ENCODE results near the gene CYP2D6. TPM values are rescaled to one million over a fixed set of nuclear protein-coding genes. Genes with fewer than 3 reads are reported as not detected.
"Not testable (repeated sequence)": the region's sequence is repeated elsewhere in the genome, so short reads cannot be mapped to it uniquely, and the experiment has no call there.

CYP2D6 gene
- total RNA-seq = 0.58 and 1.1 TPM in 2 replicates

DNA sequence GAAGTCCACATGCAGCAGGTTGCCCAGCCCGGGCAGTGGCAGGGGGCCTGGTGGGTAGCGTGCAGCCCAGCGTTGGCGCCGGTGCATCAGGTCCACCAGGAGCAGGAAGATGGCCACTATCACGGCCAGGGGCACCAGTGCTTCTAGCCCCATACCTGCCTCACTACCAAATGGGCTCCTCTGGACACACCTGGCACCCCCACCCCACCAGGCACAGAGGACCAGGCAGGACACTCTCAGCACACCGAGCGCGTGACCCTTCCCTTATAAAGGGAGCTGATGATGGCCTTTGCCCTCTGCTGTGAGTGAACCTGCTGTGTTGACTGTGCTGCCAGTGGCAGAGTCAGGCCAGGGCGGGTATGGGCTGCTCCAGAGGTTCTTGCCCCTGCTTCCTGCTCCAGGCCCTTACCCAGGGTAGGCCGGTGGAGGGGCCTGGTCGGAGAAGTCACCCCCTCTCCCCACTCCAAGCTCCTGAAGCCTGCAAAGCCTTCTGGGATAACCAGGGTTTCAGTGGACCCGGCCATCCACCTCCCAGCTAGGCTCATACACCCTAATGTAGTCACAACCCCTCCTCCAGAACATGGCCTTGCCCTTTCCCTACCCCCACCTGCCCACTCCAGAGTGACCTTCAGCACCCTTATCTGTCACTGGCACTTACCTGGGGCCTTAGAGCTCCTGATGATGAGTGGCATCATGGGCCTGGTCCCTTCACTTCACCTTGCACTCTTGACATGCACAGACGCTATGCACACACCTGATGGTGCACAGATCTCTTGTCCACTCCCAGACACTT lies at the start of gene CYP2D6:
Gene CYP2D6, minus strand, starts transcription at position 172 of the 793 bp plus-strand sequence. Its CDS starts 19 bp downstream, at position 153.
- H3K27me3 ChIP-seq (ENCODE audit: control insufficient read depth, insufficient read depth, low read length); DNase-seq (ENCODE audit: low read depth); H3K36me3 ChIP-seq (ENCODE audit: control insufficient read depth, insufficient read depth, low read length); H3K4me3 ChIP-seq (ENCODE audit: low read depth, low read length): not testable (repeated sequence)

DNA sequence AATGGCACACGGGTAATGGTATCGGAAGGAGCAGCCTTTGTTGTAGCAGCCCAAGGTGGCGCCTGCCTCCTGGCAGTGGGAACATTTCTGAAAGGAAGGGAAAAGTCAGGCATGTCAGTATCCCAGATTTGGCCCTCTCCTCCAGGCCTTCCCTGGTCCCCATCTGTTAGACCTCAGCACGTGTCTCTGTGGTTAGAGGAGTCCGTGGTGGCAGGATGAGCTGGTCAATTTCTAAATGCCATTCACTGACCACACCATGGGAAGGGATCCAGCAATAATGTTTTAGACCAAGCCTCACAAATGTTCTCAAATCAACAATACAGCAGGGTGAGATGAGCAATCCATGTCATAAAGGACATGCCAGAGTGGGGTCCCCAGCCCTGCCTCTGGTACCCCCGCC lies 49.0 kb upstream of the CYP2D6 start:
- Histone ChIP-seq H3K4me3 (ENCODE audit: low read depth, low read length) (no peak overlapping the region), H3K27me3 (ENCODE audit: control insufficient read depth, insufficient read depth, low read length) (no peaks in the 10 kb centered on the region), H3K36me3 (ENCODE audit: control insufficient read depth, insufficient read depth, low read length) (no peaks in the 10 kb centered on the region)
- TF ChIP-seq, protein P1, sequence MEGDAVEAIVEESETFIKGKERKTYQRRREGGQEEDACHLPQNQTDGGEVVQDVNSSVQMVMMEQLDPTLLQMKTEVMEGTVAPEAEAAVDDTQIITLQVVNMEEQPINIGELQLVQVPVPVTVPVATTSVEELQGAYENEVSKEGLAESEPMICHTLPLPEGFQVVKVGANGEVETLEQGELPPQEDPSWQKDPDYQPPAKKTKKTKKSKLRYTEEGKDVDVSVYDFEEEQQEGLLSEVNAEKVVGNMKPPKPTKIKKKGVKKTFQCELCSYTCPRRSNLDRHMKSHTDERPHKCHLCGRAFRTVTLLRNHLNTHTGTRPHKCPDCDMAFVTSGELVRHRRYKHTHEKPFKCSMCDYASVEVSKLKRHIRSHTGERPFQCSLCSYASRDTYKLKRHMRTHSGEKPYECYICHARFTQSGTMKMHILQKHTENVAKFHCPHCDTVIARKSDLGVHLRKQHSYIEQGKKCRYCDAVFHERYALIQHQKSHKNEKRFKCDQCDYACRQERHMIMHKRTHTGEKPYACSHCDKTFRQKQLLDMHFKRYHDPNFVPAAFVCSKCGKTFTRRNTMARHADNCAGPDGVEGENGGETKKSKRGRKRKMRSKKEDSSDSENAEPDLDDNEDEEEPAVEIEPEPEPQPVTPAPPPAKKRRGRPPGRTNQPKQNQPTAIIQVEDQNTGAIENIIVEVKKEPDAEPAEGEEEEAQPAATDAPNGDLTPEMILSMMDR (IDR thresholded peaks at IDR 0.05; ENCODE audit: insufficient read depth, low read length, poor library complexity, severe bottlenecking) = no peak
- DNase-seq (ENCODE audit: low read depth) = peak; percentile 29

DNA sequence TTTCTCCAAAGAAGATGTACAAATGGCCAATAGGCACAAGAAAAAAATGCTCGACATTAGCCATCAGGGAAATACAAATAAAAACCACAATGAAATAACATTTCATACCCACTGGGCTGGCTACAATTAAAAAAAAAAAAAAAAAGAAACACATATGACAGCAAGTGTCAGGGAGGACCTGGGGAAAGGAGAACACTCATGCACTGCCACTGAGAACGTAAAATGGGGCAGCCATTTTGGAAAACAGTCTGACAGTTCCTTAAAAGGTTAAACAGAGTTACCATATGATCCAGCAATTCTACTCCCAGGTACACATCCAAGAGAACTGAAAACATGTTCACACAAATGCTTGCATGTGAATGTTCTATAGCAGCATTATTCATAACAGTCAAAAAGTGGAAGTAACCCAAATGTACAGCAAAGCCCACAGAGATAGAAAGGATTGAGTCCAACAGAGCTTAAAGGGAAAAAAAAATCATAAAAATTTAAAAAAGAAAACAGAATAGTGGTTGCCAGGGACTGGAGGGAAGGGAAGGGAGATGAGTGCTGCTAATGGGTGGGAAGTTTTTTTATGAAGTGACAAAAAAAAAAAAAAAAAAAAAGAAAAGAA lies 48.4 kb upstream of the CYP2D6 start:
- TF ChIP-seq, protein P1 (IDR thresholded peaks at IDR 0.05; ENCODE audit: insufficient read depth, low read length, poor library complexity, severe bottlenecking) = no peak
- no peak for DNase-seq (ENCODE audit: low read depth)
- Histone ChIP-seq H3K27me3 (ENCODE audit: control insufficient read depth, insufficient read depth, low read length) (no peaks in the 10 kb centered on the region), H3K36me3 (ENCODE audit: control insufficient read depth, insufficient read depth, low read length) (no peaks in the 10 kb centered on the region), H3K4me3 (ENCODE audit: low read depth, low read length) (no peak overlapping the region)

DNA sequence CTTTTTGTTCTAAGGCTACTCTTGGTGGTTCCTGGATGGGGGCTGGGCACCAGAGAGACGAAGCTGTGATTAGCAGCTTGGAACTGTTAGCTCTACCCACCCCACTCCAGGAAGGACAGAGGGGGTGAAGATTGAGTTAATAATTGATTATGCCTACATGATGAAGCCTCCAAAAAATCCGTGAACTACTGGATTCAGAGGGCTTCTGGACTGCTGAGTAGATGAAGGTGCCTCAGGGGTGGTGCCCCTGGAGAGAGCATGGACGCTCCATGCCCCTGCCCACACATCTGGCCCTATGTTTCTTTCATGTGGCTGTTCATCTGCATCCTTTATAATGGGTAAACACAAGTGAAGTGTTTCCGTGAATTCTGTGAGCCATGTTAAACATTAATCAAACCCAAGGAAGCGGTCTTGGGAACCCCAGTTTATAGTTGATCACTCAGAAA lies 47.3 kb upstream of the CYP2D6 start:
- Histone ChIP-seq H3K27me3 (ENCODE audit: control insufficient read depth, insufficient read depth, low read length) (no peaks in the 10 kb centered on the region), H3K4me3 (ENCODE audit: low read depth, low read length) (no peak overlapping the region), H3K36me3 (ENCODE audit: control insufficient read depth, insufficient read depth, low read length) (no peaks in the 10 kb centered on the region)
- TF ChIP-seq, protein P1 (IDR thresholded peaks at IDR 0.05; ENCODE audit: insufficient read depth, low read length, poor library complexity, severe bottlenecking) = no peak
- DNase-seq (ENCODE audit: low read depth) = peak; percentile 52

DNA sequence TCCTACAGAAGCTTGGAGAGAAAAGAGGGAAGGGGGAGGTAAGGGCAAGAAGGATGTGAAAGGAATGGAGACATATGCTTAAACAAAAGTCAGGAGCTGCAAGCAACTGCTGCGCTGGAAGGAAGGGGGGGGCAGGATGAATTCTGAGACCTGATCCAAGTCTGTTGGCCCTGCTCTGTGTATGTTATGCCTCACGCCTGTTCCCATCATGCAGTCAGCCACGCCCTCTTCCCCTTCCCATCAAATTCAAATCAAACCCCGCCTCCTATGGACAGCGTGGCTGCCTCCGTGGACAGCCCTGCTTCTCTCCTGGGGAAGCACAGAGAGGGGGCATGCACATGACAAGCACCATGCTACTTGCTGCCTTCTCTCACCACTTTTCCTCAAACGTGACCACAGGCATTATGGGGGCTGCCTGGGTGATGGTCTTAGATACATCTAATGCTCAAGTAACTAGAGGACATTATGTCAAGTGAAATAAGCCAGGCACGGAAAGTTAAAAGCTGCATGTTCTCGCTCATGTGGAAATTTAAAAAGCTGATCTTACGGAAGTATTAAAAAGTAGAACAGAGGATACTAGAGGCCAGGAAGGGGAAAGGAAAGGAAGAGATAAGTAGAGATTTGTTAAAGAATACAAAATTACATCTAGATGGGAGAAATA lies 45.8 kb upstream of the CYP2D6 start:
- TF ChIP-seq, protein P1 (IDR thresholded peaks at IDR 0.05; ENCODE audit: insufficient read depth, low read length, poor library complexity, severe bottlenecking) = no peak

DNA sequence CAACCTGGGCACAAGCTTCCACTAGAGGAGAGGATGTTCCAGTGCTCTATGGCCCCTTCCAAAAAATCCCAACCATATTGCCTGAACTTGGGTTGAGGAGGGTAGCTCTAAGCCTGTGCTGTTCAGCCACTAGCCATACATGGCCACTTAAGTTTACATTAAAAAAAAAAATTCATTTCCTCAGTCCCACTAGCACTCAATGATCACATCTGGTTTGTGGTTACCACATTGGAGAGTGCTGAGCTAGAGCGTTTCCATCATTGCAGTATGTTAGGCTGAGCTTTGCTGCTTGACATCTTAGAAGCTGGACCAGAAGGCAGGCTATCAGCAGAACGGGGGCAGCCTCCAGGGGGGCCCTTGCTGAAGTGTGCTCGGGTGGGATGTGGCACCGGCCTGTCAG lies 43.5 kb upstream of the CYP2D6 start:
- Histone ChIP-seq H3K4me3 (ENCODE audit: low read depth, low read length) (no peak overlapping the region), H3K27me3 (ENCODE audit: control insufficient read depth, insufficient read depth, low read length) (no peaks in the 10 kb centered on the region), H3K36me3 (ENCODE audit: control insufficient read depth, insufficient read depth, low read length) (no peaks in the 10 kb centered on the region)
- DNase-seq (ENCODE audit: low read depth) = no peak
- TF ChIP-seq, protein P1 (IDR thresholded peaks at IDR 0.05; ENCODE audit: insufficient read depth, low read length, poor library complexity, severe bottlenecking) = no peak

More for the DNA sequence above, 45.8 kb upstream of the CYP2D6 start:
- no peaks in the 10 kb centered on the region for H3K27me3 ChIP-seq (ENCODE audit: control insufficient read depth, insufficient read depth, low read length)
- DNase-seq (ENCODE audit: low read depth) = no peak
- H3K4me3 ChIP-seq (ENCODE audit: low read depth, low read length) = no peak overlapping the region
- H3K36me3 ChIP-seq (ENCODE audit: control insufficient read depth, insufficient read depth, low read length) = no peaks in the 10 kb centered on the region
